Measurements from ENCODE around the gene BTLA. TPM values are rescaled to one million over a fixed set of nuclear protein-coding genes. Genes with fewer than 3 reads are reported as not detected.
"Not testable (repeated sequence)": the region's sequence is repeated elsewhere in the genome, so short reads cannot be mapped to it uniquely, and the experiment has no call there.

The BTLA gene
- under 1 TPM; 0.27 to 0.67 (median 0.52) TPM for polyA plus RNA-seq
- long read RNA-seq, donor 1, result 0 reads
- long read RNA-seq, donor 2, partial matches to known transcripts, result 0 of 1 reads
- long read RNA-seq, donor 2, other reads (novel, unspliced or antisense), result 0 of 1 reads
- long read RNA-seq, donor 3, result 0 reads
- long read RNA-seq, donor 4, result 0 reads
- long read RNA-seq, donor 5, result 0 reads
- long read RNA-seq, donor 6, result 0 reads
- long read RNA-seq, donor 7, result 0 reads
- long read RNA-seq, donor 8, result 0 reads
- long read RNA-seq, donor 9, result 0 reads
- long read RNA-seq, donor 10, partial matches to known transcripts, result 0 of 1 reads
- long read RNA-seq, donor 10, other reads (novel, unspliced or antisense), result 0 of 1 reads

- Histone ChIP-seq H3K4me3 (ENCODE audit: low read depth in 1 of 3, low read length in 3 of 3) (peak within 1 kb of the TSS in 2 of 3 donors; percentile 9 to 41), H3K27me3 (ENCODE audit: control insufficient read depth in 3 of 3, insufficient read depth in 3 of 3, low read length in 3 of 3) (no peaks in the 10 kb centered on the region), H3K27ac (ENCODE audit: low read depth in 1 of 3, low read length in 2 of 3) (peak within 1 kb of the TSS in 1 of 3 donors; percentile 55), H3K9me3 (ENCODE audit: control insufficient read depth in 2 of 2, insufficient read depth in 1 of 2, low read depth in 1 of 2, low read length in 1 of 2) (no peaks in the 10 kb centered on the region), H3K36me3 (ENCODE audit: control insufficient read depth in 3 of 3, insufficient read depth in 2 of 3, low read depth in 1 of 3, low read length in 3 of 3) (no peaks in the 10 kb centered on the region), H3K4me1 (ENCODE audit: control insufficient read depth in 3 of 3, insufficient read depth in 2 of 3, low read depth in 1 of 3, low read length in 2 of 3) (no peaks in the 10 kb centered on the region)
- 66 to 88% (median 76%) methylated on average over 12 of the region's 12 CpGs for WGBS, 3 donors
- DNase-seq (peak in 1 of 2 donors; percentile 19), FAIRE-seq (no peak)
Observed at GRCh38 chr3:112498914-112499711, at the start of gene BTLA. BTLA (minus strand) TSS chr3:112499472; CDS start chr3:112499358, 114 bp downstream.

DNA sequence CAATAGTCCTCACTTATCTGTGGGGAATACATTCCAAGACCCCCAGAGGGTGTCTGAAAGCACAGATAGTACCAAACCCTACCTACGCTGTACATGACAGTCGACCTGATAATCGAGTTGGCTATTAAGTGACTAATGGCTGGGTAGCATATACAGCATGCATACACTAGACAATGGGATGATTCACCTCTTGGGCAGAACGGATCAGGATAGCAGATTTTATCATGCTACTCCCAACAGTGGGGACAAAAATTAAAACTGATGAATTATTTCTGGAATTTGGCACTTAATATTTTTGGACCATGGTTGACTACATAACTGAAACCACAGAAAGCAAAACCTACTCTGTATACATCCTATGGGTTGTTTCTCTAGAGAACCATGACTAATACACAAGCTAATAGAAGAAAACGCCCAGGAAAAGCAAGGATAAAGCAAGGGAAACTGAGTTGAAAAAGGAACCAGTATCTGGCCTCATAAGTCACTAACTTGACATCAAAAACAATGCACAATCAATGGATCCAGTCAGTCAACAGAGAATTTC is 47.0 kb upstream of the BTLA start:
- Histone ChIP-seq H3K27me3 (ENCODE audit: control insufficient read depth in 3 of 3, insufficient read depth in 3 of 3, low read length in 3 of 3) (no peaks in the 10 kb centered on the region), H3K4me1 (ENCODE audit: control insufficient read depth in 3 of 3, insufficient read depth in 2 of 3, low read depth in 1 of 3, low read length in 2 of 3) (peaks cover 0 to 3% (median 3%) of the 10 kb centered on the region in 3 donors), H3K9me3 (ENCODE audit: control insufficient read depth in 2 of 2, insufficient read depth in 1 of 2, low read depth in 1 of 2, low read length in 1 of 2) (no peaks in the 10 kb centered on the region), H3K36me3 (ENCODE audit: control insufficient read depth in 3 of 3, insufficient read depth in 2 of 3, low read depth in 1 of 3, low read length in 3 of 3) (peaks cover 2 to 12% (median 9%) of the 10 kb centered on the region in 3 donors), H3K27ac (ENCODE audit: low read depth in 1 of 3, low read length in 2 of 3) (no peak overlapping the region), H3K4me3 (ENCODE audit: low read depth in 1 of 3, low read length in 3 of 3) (no peak overlapping the region)
- FAIRE-seq (no peak), DNase-seq (no peak)
- 86 to 92% (median 89%) methylated on average over 5 of the region's 5 CpGs for WGBS, 3 donors

DNA sequence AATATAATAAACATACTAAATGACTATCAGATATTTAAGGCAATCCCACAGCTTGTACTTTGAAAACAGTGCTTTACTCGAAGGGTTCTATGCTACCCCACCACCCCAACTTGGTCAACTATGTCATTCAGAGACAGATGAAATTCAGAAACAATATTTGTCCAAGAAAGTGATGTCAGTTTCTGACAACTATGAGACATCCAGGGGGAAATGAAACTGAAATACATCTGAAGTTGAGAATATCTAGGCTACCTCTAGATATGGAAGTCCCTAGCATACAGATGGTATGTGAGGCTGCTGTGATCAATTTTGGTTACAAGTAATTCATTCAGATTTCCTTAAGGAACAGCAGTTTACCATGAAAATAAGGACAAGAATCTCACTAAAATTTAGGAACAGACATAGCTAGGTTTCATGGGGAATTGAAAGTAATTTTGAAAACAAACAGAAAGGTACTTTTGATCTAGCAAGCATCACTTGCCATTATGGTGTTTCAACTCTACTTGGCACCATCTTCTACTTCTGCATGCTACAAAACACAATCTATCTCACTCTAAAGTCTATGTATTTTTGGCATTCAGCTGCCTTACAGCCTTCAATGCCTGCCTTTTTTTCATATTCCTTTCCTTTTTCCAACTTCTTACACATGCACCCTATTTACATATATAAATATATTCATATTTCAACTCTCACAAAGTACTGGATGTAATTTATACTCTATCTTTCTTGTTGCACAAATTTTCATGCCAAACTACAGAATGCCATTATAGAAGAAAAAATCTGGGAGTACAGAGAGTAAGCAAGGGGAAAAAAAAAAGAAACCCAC is 40.8 kb upstream of the BTLA start:
- no peak for FAIRE-seq
- 83 to 100% (median 87%) methylated on average over 1 of the region's 1 CpG for WGBS, 3 donors

DNA sequence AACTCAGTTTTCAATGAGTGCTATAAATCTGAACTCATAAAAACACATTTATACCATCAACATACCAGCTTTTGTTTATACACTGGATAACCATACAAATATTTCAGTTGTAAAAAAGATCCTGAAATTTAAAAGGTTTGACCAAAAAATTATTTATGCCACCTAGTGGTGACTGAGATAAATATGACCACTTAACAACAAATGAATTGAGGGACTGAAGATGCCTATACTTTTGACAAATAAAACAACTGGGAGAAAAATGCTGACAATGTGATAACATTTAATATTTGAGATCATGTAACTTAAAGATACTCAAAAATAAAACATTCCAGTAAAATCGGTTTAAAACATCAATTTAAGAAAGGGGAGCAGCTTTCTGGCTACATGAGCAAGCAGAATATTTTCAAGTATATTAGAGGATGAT is 32.1 kb upstream of the BTLA start:
- WGBS, 3 donors, result 5 to 11% (median 6%) methylated on average over 1 of the region's 1 CpG
- DNase-seq (peak; percentile 14 to 26), FAIRE-seq (no peak)
- Histone ChIP-seq H3K4me1 (ENCODE audit: control insufficient read depth in 3 of 3, insufficient read depth in 2 of 3, low read depth in 1 of 3, low read length in 2 of 3) (no peaks in the 10 kb centered on the region), H3K4me3 (ENCODE audit: low read depth in 1 of 3, low read length in 3 of 3) (no peak overlapping the region), H3K36me3 (ENCODE audit: control insufficient read depth in 3 of 3, insufficient read depth in 2 of 3, low read depth in 1 of 3, low read length in 3 of 3) (peaks cover 3 to 11% (median 5%) of the 10 kb centered on the region in 3 donors), H3K27ac (ENCODE audit: low read depth in 1 of 3, low read length in 2 of 3) (no peak overlapping the region), H3K9me3 (ENCODE audit: control insufficient read depth in 2 of 2, insufficient read depth in 1 of 2, low read depth in 1 of 2, low read length in 1 of 2) (no peaks in the 10 kb centered on the region), H3K27me3 (ENCODE audit: control insufficient read depth in 3 of 3, insufficient read depth in 3 of 3, low read length in 3 of 3) (no peaks in the 10 kb centered on the region)

More for the DNA sequence above, 40.8 kb upstream of the BTLA start:
- no peak overlapping the region for H3K27ac ChIP-seq (ENCODE audit: low read depth in 1 of 3, low read length in 2 of 3)
- H3K9me3 ChIP-seq (ENCODE audit: control insufficient read depth in 2 of 2, insufficient read depth in 1 of 2, low read depth in 1 of 2, low read length in 1 of 2), result no peaks in the 10 kb centered on the region
- H3K36me3 ChIP-seq (ENCODE audit: control insufficient read depth in 3 of 3, insufficient read depth in 2 of 3, low read depth in 1 of 3, low read length in 3 of 3), result peaks cover 3 to 13% (median 7%) of the 10 kb centered on the region in 3 donors
- no peaks in the 10 kb centered on the region for H3K27me3 ChIP-seq (ENCODE audit: control insufficient read depth in 3 of 3, insufficient read depth in 3 of 3, low read length in 3 of 3)
- H3K4me1 ChIP-seq (ENCODE audit: control insufficient read depth in 3 of 3, insufficient read depth in 2 of 3, low read depth in 1 of 3, low read length in 2 of 3), result no peaks in the 10 kb centered on the region
- no peak for DNase-seq
- no peak overlapping the region for H3K4me3 ChIP-seq (ENCODE audit: low read depth in 1 of 3, low read length in 3 of 3)

DNA sequence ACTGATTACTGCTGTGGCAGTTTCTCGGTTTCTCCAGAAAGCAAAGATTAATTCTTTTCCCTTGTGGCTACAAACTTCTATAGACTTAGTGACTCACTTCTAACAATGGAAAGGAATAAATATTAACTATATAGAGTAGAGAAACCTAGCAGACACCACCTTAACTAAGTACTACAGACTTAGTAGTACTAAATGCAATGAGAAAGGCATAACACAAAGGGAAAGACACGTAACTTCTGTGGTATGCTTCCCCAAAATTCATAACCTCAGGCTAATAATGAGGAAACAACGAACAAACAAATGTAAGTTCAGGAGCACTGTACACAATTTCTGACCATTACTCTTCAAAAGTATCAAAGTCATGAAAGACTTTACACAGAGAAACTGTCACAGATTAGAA is 31.3 kb upstream of the BTLA start:
- 88 to 91% (median 90%) methylated on average over 3 of the region's 3 CpGs for WGBS, 3 donors
- no peak for FAIRE-seq
- DNase-seq, result no peak
- Histone ChIP-seq H3K9me3 (ENCODE audit: control insufficient read depth in 2 of 2, insufficient read depth in 1 of 2, low read depth in 1 of 2, low read length in 1 of 2) (no peaks in the 10 kb centered on the region), H3K27ac (ENCODE audit: low read depth in 1 of 3, low read length in 2 of 3) (no peak overlapping the region), H3K27me3 (ENCODE audit: control insufficient read depth in 3 of 3, insufficient read depth in 3 of 3, low read length in 3 of 3) (no peaks in the 10 kb centered on the region), H3K4me3 (ENCODE audit: low read depth in 1 of 3, low read length in 3 of 3) (no peak overlapping the region), H3K4me1 (ENCODE audit: control insufficient read depth in 3 of 3, insufficient read depth in 2 of 3, low read depth in 1 of 3, low read length in 2 of 3) (no peaks in the 10 kb centered on the region), H3K36me3 (ENCODE audit: control insufficient read depth in 3 of 3, insufficient read depth in 2 of 3, low read depth in 1 of 3, low read length in 3 of 3) (peaks cover 3 to 8% (median 5%) of the 10 kb centered on the region in 3 donors)

DNA sequence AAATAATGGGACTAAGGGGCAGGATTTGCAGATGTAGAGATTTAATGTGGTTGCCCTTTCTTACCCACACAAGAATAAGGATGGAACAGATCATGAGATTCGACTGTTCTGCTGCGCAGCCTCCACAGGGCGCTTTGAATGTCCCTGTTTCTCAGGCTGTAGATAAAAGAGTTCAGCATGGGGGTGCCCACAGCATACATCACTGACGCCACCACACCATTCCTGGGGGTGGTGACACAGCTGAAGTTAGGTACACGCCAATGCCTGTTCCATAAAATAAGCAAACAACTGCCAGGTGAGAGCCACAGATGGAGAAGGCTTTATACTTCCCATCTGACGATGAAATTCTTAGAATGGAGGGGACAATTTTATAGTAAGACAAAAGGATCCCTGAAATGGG is 24.9 kb upstream of the BTLA start:
- 89 to 97% (median 96%) methylated on average over 6 of the region's 6 CpGs for WGBS, 3 donors
- not testable (repeated sequence) for H3K36me3 ChIP-seq (ENCODE audit: control insufficient read depth in 3 of 3, insufficient read depth in 2 of 3, low read depth in 1 of 3, low read length in 3 of 3); H3K27ac ChIP-seq (ENCODE audit: low read depth in 1 of 3, low read length in 2 of 3); H3K4me3 ChIP-seq (ENCODE audit: low read depth in 1 of 3, low read length in 3 of 3); H3K27me3 ChIP-seq (ENCODE audit: control insufficient read depth in 3 of 3, insufficient read depth in 3 of 3, low read length in 3 of 3); H3K9me3 ChIP-seq (ENCODE audit: control insufficient read depth in 2 of 2, insufficient read depth in 1 of 2, low read depth in 1 of 2, low read length in 1 of 2); FAIRE-seq; DNase-seq; H3K4me1 ChIP-seq (ENCODE audit: control insufficient read depth in 3 of 3, insufficient read depth in 2 of 3, low read depth in 1 of 3, low read length in 2 of 3)

GRCh38 chr3:112519424-112520001 is 20.2 kb upstream of the BTLA start:
- 59 to 85% (median 79%) methylated on average over 2 of the region's 2 CpGs for WGBS, 3 donors
- no peaks in the 10 kb centered on the region for H3K4me1 ChIP-seq (ENCODE audit: control insufficient read depth in 3 of 3, insufficient read depth in 2 of 3, low read depth in 1 of 3, low read length in 2 of 3)
- no peak overlapping the region for H3K4me3 ChIP-seq (ENCODE audit: low read depth in 1 of 3, low read length in 3 of 3)
- DNase-seq (peak; percentile 67 to 71), FAIRE-seq (peak; percentile 85)
- H3K27me3 ChIP-seq (ENCODE audit: control insufficient read depth in 3 of 3, insufficient read depth in 3 of 3, low read length in 3 of 3), result no peaks in the 10 kb centered on the region
- no peak overlapping the region for H3K27ac ChIP-seq (ENCODE audit: low read depth in 1 of 3, low read length in 2 of 3)
- no peaks in the 10 kb centered on the region for H3K9me3 ChIP-seq (ENCODE audit: control insufficient read depth in 2 of 2, insufficient read depth in 1 of 2, low read depth in 1 of 2, low read length in 1 of 2)
- no peaks in the 10 kb centered on the region for H3K36me3 ChIP-seq (ENCODE audit: control insufficient read depth in 3 of 3, insufficient read depth in 2 of 3, low read depth in 1 of 3, low read length in 3 of 3)
